ENCODE data around the gene AMDHD2. TPM values are rescaled to one million over a fixed set of nuclear protein-coding genes. Genes with fewer than 3 reads are reported as not detected.

The AMDHD2 gene
- total RNA-seq, 1 experiment from 2014 or later: 15.8 TPM

- DNase-seq (ENCODE audit: low spot score): no peak
Observed at GRCh38 chr16:2498531-2499253, 21.5 kb upstream of the AMDHD2 start.

GRCh38 chr16:2499454-2499853, 20.7 kb upstream of the AMDHD2 start:
- no peak for DNase-seq (ENCODE audit: low spot score)

- no peak for DNase-seq (ENCODE audit: low spot score)
Observed at GRCh38 chr16:2499890-2500429, 20.2 kb upstream of the AMDHD2 start.

GRCh38 chr16:2500430-2500917, 19.7 kb upstream of the AMDHD2 start:
- no peak for DNase-seq (ENCODE audit: low spot score)

- peak; percentile 50 for DNase-seq (ENCODE audit: low spot score)
Observed at GRCh38 chr16:2500918-2501750, 19.0 kb upstream of the AMDHD2 start.

GRCh38 chr16:2501946-2502895, 17.9 kb upstream of the AMDHD2 start:
- DNase-seq (ENCODE audit: low spot score): no peak

- DNase-seq (ENCODE audit: low spot score): no peak
Observed at GRCh38 chr16:2505695-2506094, 14.5 kb upstream of the AMDHD2 start.

GRCh38 chr16:2507052-2507659, 13.0 kb upstream of the AMDHD2 start:
- no peak for DNase-seq (ENCODE audit: low spot score)

GRCh38 chr16:2507665-2508064, 12.5 kb upstream of the AMDHD2 start:
- DNase-seq (ENCODE audit: low spot score): no peak

- no peak for DNase-seq (ENCODE audit: low spot score)
Observed at GRCh38 chr16:2508722-2509400, 11.3 kb upstream of the AMDHD2 start.

GRCh38 chr16:2511128-2511800, 8.9 kb upstream of the AMDHD2 start:
- no peak for DNase-seq (ENCODE audit: low spot score)

GRCh38 chr16:2511996-2512734, 8.0 kb upstream of the AMDHD2 start:
- DNase-seq (ENCODE audit: low spot score): no peak

- DNase-seq (ENCODE audit: low spot score): no peak
Observed at GRCh38 chr16:2512735-2513404, 7.3 kb upstream of the AMDHD2 start.

- DNase-seq (ENCODE audit: low spot score): peak; percentile 72
Observed at GRCh38 chr16:2513405-2514332, 6.5 kb upstream of the AMDHD2 start, which contains the start of gene ATP6V0C. Gene ATP6V0C (plus strand): TSS chr16:2513952. CDS start chr16:2514104, 152 bp downstream.

- DNase-seq (ENCODE audit: low spot score): no peak
Observed at GRCh38 chr16:2514333-2515179, 5.6 kb upstream of the AMDHD2 start.

- DNase-seq (ENCODE audit: low spot score): no peak
Observed at GRCh38 chr16:2515180-2515851, 4.9 kb upstream of the AMDHD2 start.

All from H4 (cell line).